Measurements from ENCODE around the gene GLIPR1L2.
"Not testable (repeated sequence)": the region's sequence is repeated elsewhere in the genome, so short reads cannot be mapped to it uniquely, and the experiment has no call there.

GLIPR1L2 gene

GRCh38 chr12:75439930-75440329 lies 49.0 kb downstream of the GLIPR1L2 start:
- Histone ChIP-seq H3K9me3 (ENCODE audit: low read length) (no peaks in the 10 kb centered on the region), H3K27me3 (ENCODE audit: insufficient read depth, low read length) (no peaks in the 10 kb centered on the region)

GRCh38 chr12:75441687-75442449 lies 51.0 kb downstream of the GLIPR1L2 start:
- not testable (repeated sequence) for H2AFZ ChIP-seq (ENCODE audit: low read depth, low read length); H3K27me3 ChIP-seq (ENCODE audit: insufficient read depth, low read length); H3K4me1 ChIP-seq (ENCODE audit: insufficient read depth, low read length); H3K9me3 ChIP-seq (ENCODE audit: low read length); H3K4me3 ChIP-seq (ENCODE audit: low read length); H3K36me3 ChIP-seq (ENCODE audit: insufficient read depth, low read length)

More at GRCh38 chr12:75439930-75440329, 49.0 kb downstream of the GLIPR1L2 start:
- H3K4me3 ChIP-seq (ENCODE audit: low read length): no peak overlapping the region
- no peak overlapping the region for H2AFZ ChIP-seq (ENCODE audit: low read depth, low read length)
- no peaks in the 10 kb centered on the region for H3K36me3 ChIP-seq (ENCODE audit: insufficient read depth, low read length)
- H3K4me1 ChIP-seq (ENCODE audit: insufficient read depth, low read length): no peaks in the 10 kb centered on the region

GRCh38 chr12:75442454-75442853 lies 51.6 kb downstream of the GLIPR1L2 start:
- not testable (repeated sequence) for H3K9me3 ChIP-seq (ENCODE audit: low read length); H2AFZ ChIP-seq (ENCODE audit: low read depth, low read length); H3K4me1 ChIP-seq (ENCODE audit: insufficient read depth, low read length); H3K4me3 ChIP-seq (ENCODE audit: low read length); H3K36me3 ChIP-seq (ENCODE audit: insufficient read depth, low read length); H3K27me3 ChIP-seq (ENCODE audit: insufficient read depth, low read length)

- Histone ChIP-seq H3K36me3 (ENCODE audit: insufficient read depth, low read length) (no peaks in the 10 kb centered on the region), H3K4me3 (ENCODE audit: low read length) (no peak overlapping the region), H3K9me3 (ENCODE audit: low read length) (no peaks in the 10 kb centered on the region), H3K4me1 (ENCODE audit: insufficient read depth, low read length) (no peaks in the 10 kb centered on the region), H3K27me3 (ENCODE audit: insufficient read depth, low read length) (peaks cover 2% of the 10 kb centered on the region), H2AFZ (ENCODE audit: low read depth, low read length) (no peak overlapping the region)
These were observed 52.8 kb downstream of the GLIPR1L2 start for GRCh38 chr12:75443709-75444108.

- Histone ChIP-seq H3K27me3 (ENCODE audit: insufficient read depth, low read length) (peaks cover 2% of the 10 kb centered on the region), H2AFZ (ENCODE audit: low read depth, low read length) (no peak overlapping the region), H3K4me1 (ENCODE audit: insufficient read depth, low read length) (no peaks in the 10 kb centered on the region), H3K9me3 (ENCODE audit: low read length) (no peaks in the 10 kb centered on the region), H3K4me3 (ENCODE audit: low read length) (no peak overlapping the region), H3K36me3 (ENCODE audit: insufficient read depth, low read length) (no peaks in the 10 kb centered on the region)
These were observed 53.7 kb downstream of the GLIPR1L2 start for GRCh38 chr12:75444429-75445136.

- H3K9me3 ChIP-seq (ENCODE audit: low read length); H3K4me1 ChIP-seq (ENCODE audit: insufficient read depth, low read length); H3K27me3 ChIP-seq (ENCODE audit: insufficient read depth, low read length); H2AFZ ChIP-seq (ENCODE audit: low read depth, low read length); H3K36me3 ChIP-seq (ENCODE audit: insufficient read depth, low read length); H3K4me3 ChIP-seq (ENCODE audit: low read length): not testable (repeated sequence)
These were observed 54.2 kb downstream of the GLIPR1L2 start for GRCh38 chr12:75445137-75445507.

- H3K36me3 ChIP-seq (ENCODE audit: insufficient read depth, low read length): no peaks in the 10 kb centered on the region
These were observed 56.0 kb downstream of the GLIPR1L2 start for GRCh38 chr12:75446857-75447256.

GRCh38 chr12:75447691-75448393 lies 57.0 kb downstream of the GLIPR1L2 start:
- H3K9me3 ChIP-seq (ENCODE audit: low read length): no peaks in the 10 kb centered on the region
- no peak overlapping the region for H2AFZ ChIP-seq (ENCODE audit: low read depth, low read length)
- no peaks in the 10 kb centered on the region for H3K4me1 ChIP-seq (ENCODE audit: insufficient read depth, low read length)
- peaks cover 2% of the 10 kb centered on the region for H3K27me3 ChIP-seq (ENCODE audit: insufficient read depth, low read length)
- H3K4me3 ChIP-seq (ENCODE audit: low read length): no peak overlapping the region
- no peaks in the 10 kb centered on the region for H3K36me3 ChIP-seq (ENCODE audit: insufficient read depth, low read length)

More at GRCh38 chr12:75446857-75447256, 56.0 kb downstream of the GLIPR1L2 start:
- Histone ChIP-seq H3K4me1 (ENCODE audit: insufficient read depth, low read length) (no peaks in the 10 kb centered on the region), H2AFZ (ENCODE audit: low read depth, low read length) (no peak overlapping the region), H3K4me3 (ENCODE audit: low read length) (no peak overlapping the region), H3K27me3 (ENCODE audit: insufficient read depth, low read length) (peaks cover 2% of the 10 kb centered on the region), H3K9me3 (ENCODE audit: low read length) (no peaks in the 10 kb centered on the region)

GRCh38 chr12:75452675-75453330 lies 61.9 kb downstream of the GLIPR1L2 start:
- Histone ChIP-seq H3K4me3 (ENCODE audit: low read length) (no peak overlapping the region), H3K36me3 (ENCODE audit: insufficient read depth, low read length) (no peaks in the 10 kb centered on the region), H3K9me3 (ENCODE audit: low read length) (no peaks in the 10 kb centered on the region), H3K4me1 (ENCODE audit: insufficient read depth, low read length) (no peaks in the 10 kb centered on the region), H2AFZ (ENCODE audit: low read depth, low read length) (no peak overlapping the region), H3K27me3 (ENCODE audit: insufficient read depth, low read length) (peaks cover 2% of the 10 kb centered on the region)

- Histone ChIP-seq H3K27me3 (ENCODE audit: insufficient read depth, low read length) (no peaks in the 10 kb centered on the region), H2AFZ (ENCODE audit: low read depth, low read length) (no peak overlapping the region), H3K4me3 (ENCODE audit: low read length) (no peak overlapping the region), H3K4me1 (ENCODE audit: insufficient read depth, low read length) (no peaks in the 10 kb centered on the region), H3K9me3 (ENCODE audit: low read length) (no peaks in the 10 kb centered on the region), H3K36me3 (ENCODE audit: insufficient read depth, low read length) (no peaks in the 10 kb centered on the region)
These were observed 65.0 kb downstream of the GLIPR1L2 start for GRCh38 chr12:75455839-75456238.

GRCh38 chr12:75457191-75457590 lies 66.3 kb downstream of the GLIPR1L2 start:
- no peak overlapping the region for H2AFZ ChIP-seq (ENCODE audit: low read depth, low read length)
- H3K27me3 ChIP-seq (ENCODE audit: insufficient read depth, low read length): no peaks in the 10 kb centered on the region
- no peak overlapping the region for H3K4me3 ChIP-seq (ENCODE audit: low read length)
- H3K9me3 ChIP-seq (ENCODE audit: low read length): no peaks in the 10 kb centered on the region
- H3K4me1 ChIP-seq (ENCODE audit: insufficient read depth, low read length): no peaks in the 10 kb centered on the region
- no peaks in the 10 kb centered on the region for H3K36me3 ChIP-seq (ENCODE audit: insufficient read depth, low read length)

- H3K36me3 ChIP-seq (ENCODE audit: insufficient read depth, low read length); H2AFZ ChIP-seq (ENCODE audit: low read depth, low read length); H3K4me3 ChIP-seq (ENCODE audit: low read length): not testable (repeated sequence)
These were observed 67.0 kb downstream of the GLIPR1L2 start for GRCh38 chr12:75457866-75458265.

GRCh38 chr12:75459755-75460154 lies 68.9 kb downstream of the GLIPR1L2 start:
- Histone ChIP-seq H2AFZ (ENCODE audit: low read depth, low read length) (no peak overlapping the region), H3K4me3 (ENCODE audit: low read length) (no peak overlapping the region), H3K4me1 (ENCODE audit: insufficient read depth, low read length) (no peaks in the 10 kb centered on the region), H3K27me3 (ENCODE audit: insufficient read depth, low read length) (no peaks in the 10 kb centered on the region), H3K9me3 (ENCODE audit: low read length) (no peaks in the 10 kb centered on the region), H3K36me3 (ENCODE audit: insufficient read depth, low read length) (no peaks in the 10 kb centered on the region)

More at GRCh38 chr12:75457866-75458265, 67.0 kb downstream of the GLIPR1L2 start:
- not testable (repeated sequence) for H3K4me1 ChIP-seq (ENCODE audit: insufficient read depth, low read length); H3K9me3 ChIP-seq (ENCODE audit: low read length); H3K27me3 ChIP-seq (ENCODE audit: insufficient read depth, low read length)
